ENCODE measurements around the gene ACAP1. TPM values are rescaled to one million over a fixed set of nuclear protein-coding genes. Genes with fewer than 3 reads are reported as not detected.

Gene ACAP1
- total RNA-seq, 1 experiment from 2014 or later = 8.8 TPM

- Histone ChIP-seq H2AFZ (ENCODE audit: low read depth, low read length, poor library complexity, severe bottlenecking) (no peak overlapping the region), H3K36me3 (ENCODE audit: control insufficient read depth in 1 of 2, insufficient read depth in 2 of 2, low read length in 2 of 2) (peaks cover 30 to 46% of the 10 kb centered on the region in 2 experiments)
- POLR2A ChIA-PET = interaction anchor here (0.8 to 1.6 kb wide), 4 partner anchors 21 to 95 kb away, joined by 3 to 9 read pairs (median 3); partner anchors contain the start of genes GABARAP, NEURL4 and TMEM256
Measured at GRCh38 chr17:7308625-7309433, 27.5 kb upstream of the ACAP1 start.

More at GRCh38 chr17:7308625-7309433, 27.5 kb upstream of the ACAP1 start:
- peaks cover 36% of the 10 kb centered on the region for H4K20me1 ChIP-seq (ENCODE audit: insufficient read depth)
- peak; percentile 72 for DNase-seq (ENCODE audit: low read depth, low spot score)
- H3K9ac ChIP-seq (ENCODE audit: low read length) = peak overlapping the region; percentile 99
- H3K27me3 ChIP-seq (ENCODE audit: insufficient read depth, low read length) = no peaks in the 10 kb centered on the region
- peaks cover 28 to 56% of the 10 kb centered on the region in 2 experiments for H3K4me1 ChIP-seq (ENCODE audit: control insufficient read depth in 1 of 2, insufficient read depth in 2 of 2, low read length in 2 of 2)
- TF ChIP-seq SP1 (IDR thresholded peaks at IDR 0.05; ENCODE audit: low read depth) = 0 out of 2 replicates have a peak, but pooled peaks have one; percentile 17
- no peak for TF ChIP-seq MAX (IDR thresholded peaks at IDR 0.05)
- TF ChIP-seq POLR2AphosphoS5 (IDR thresholded peaks at IDR 0.05; ENCODE audit: low read depth, low read length) = peak; percentile 72
- no peak for TF ChIP-seq ZBTB33 (IDR thresholded peaks at IDR 0.05; ENCODE audit: extremely low read depth, insufficient replicate concordance, low read length)
- peak; percentile 62 for TF ChIP-seq POLR2A (IDR thresholded peaks at IDR 0.05; ENCODE audit: borderline replicate concordance, extremely low read depth, insufficient read depth, insufficient read length)
- peak; percentile 46 for TF ChIP-seq YY1 (IDR thresholded peaks at IDR 0.05; ENCODE audit: extremely low read depth, insufficient replicate concordance, low read depth, low read length)
- intact Hi-C loops (cut with micrococcal nuclease) = loop anchor here (5.0 kb wide), 1 partner anchor 57 kb away; the partner anchor contains the start of genes CTDNEP1 and ELP5
- no peaks in the 10 kb centered on the region for H3K9me2 ChIP-seq (ENCODE audit: insufficient read depth)
- peaks cover 63% of the 10 kb centered on the region for H3K79me2 ChIP-seq (ENCODE audit: insufficient read depth, low read length)
- peak overlapping the region; percentile 88 for H3K4me2 ChIP-seq (ENCODE audit: low read length)
- ChIA-PET RAD21 (ENCODE audit: low non-redundant PET in 1 of 2, low total read pairs in 2 of 2, uncharacterized antibody in 2 of 2, unreplicated experiment in 2 of 2) (no interaction called here), CTCF (interaction anchor here (0.6 kb wide), 1 partner anchor 57 kb away, joined by 3 read pairs; the partner anchor contains the start of gene CTDNEP1)
- H3K27ac ChIP-seq (ENCODE audit: low read depth, low read length) = peak overlapping the region; percentile 98
- TSS peak; percentile 91 for BruUV-seq (replicated peaks)
- H3K4me3 ChIP-seq (replicated peaks in 1 of 2; ENCODE audit: low read depth in 1 of 2, low read length in 2 of 2) = peak overlapping the region; percentile 90 to 99
- H3K9me3 ChIP-seq (ENCODE audit: control insufficient read depth in 1 of 2, insufficient read depth in 1 of 2, low read depth in 1 of 2, low read length in 2 of 2) = no peaks in the 10 kb centered on the region
- peak; percentile 30 for ATAC-seq

Data from HCT116 (cell line).